Choroid plexus epithelial cell (primary cell): ENCODE measurements around the gene SNRNP35.
A peak's percentile ranks its signal among the peaks of the same experiment; 100 is the strongest.
"Not testable (repeated sequence)": the region's sequence is repeated elsewhere in the genome, so short reads cannot be mapped to it uniquely, and the experiment has no call there.

Experiments
- DNase-seq: peaks from one replicate; pipeline ENCODE4 v3.0.0-alpha.2; 2010; ENCODE audit warnings: low read depth
- H3K4me3 ChIP-seq: 2 replicates; pipeline ENCODE4 v1.5.1; 2011; ENCODE audit warnings: low read depth, mild to moderate bottlenecking, control low read depth, low read length, moderate library complexity
- TF ChIP-seq, protein P1 (sequence below): conservative IDR thresholded peaks from 2 replicates; pipeline ENCODE4 v1.5.1; 2011; ENCODE audit warnings: low read depth, mild to moderate bottlenecking, control low read depth, inconsistent platforms, low read length, moderate library complexity

The SNRNP35 gene

DNA sequence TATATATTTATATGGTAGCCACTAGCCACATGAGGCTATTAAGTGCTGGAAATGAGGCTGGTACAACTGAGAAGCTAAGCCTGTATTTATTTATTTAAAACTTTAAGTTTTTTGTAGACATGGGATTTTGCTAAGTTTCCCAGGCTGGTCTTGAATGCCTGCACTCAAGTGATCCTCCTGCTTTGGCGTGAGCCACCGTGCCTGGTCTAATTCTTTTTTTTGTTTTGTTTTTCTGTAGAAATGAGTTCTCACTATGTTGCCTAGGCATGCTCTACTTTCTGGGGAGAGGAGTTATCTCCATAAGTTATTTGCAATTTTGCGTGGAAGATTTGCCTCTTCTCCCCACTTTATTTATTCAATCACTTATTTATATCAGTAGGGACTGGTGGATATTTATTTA is 4.8 kb upstream of the SNRNP35 start:
- no peak for DNase-seq

DNA sequence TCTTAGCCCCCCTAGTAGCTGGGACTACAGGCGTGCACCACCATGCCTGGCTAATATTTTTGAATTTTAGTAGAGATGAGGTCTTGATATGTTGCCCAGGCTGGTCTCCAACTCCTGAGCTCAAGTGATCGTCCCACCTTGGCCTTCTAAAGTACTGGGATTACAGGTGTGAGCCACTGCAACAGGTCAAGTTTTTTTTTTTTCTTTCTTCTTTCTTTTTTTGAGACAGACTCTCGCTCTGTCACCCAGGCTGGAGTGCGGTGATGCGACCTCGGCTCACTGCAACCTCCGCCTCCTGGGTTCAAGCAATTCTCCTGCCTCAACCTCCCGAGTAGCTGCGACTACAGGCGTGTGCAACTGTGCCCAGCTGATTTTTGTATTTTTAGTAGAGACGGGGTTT is 5.2 kb downstream of the SNRNP35 start:
- DNase-seq, H3K4me3 ChIP-seq: not testable (repeated sequence)

More for the DNA sequence above, 4.8 kb upstream of the SNRNP35 start:
- TF ChIP-seq, protein P1, sequence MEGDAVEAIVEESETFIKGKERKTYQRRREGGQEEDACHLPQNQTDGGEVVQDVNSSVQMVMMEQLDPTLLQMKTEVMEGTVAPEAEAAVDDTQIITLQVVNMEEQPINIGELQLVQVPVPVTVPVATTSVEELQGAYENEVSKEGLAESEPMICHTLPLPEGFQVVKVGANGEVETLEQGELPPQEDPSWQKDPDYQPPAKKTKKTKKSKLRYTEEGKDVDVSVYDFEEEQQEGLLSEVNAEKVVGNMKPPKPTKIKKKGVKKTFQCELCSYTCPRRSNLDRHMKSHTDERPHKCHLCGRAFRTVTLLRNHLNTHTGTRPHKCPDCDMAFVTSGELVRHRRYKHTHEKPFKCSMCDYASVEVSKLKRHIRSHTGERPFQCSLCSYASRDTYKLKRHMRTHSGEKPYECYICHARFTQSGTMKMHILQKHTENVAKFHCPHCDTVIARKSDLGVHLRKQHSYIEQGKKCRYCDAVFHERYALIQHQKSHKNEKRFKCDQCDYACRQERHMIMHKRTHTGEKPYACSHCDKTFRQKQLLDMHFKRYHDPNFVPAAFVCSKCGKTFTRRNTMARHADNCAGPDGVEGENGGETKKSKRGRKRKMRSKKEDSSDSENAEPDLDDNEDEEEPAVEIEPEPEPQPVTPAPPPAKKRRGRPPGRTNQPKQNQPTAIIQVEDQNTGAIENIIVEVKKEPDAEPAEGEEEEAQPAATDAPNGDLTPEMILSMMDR = no peak
- H3K4me3 ChIP-seq = no peak overlapping the region

DNA sequence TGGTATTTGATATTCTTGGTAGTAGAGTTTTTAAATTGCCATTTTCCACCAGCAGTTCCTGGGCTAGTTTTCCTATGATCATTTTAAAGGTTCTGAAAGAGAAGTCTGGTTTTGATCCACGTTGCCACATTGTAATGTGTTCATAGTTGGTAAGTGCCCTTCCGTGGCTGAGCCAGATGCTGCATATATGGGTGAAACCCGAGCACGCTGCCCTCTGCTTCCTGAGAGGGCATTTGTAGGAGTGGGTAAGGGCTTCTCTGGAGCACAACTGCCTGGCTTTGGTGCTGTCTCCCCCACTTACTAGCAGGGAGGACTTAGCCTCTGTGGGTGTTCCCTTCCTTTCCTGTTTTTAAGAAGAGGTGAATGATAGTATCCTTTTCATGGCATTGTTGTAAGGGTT is 7.1 kb downstream of the SNRNP35 start:
- no peak overlapping the region for H3K4me3 ChIP-seq
- TF ChIP-seq, protein P1 = no peak
- no peak for DNase-seq

DNA sequence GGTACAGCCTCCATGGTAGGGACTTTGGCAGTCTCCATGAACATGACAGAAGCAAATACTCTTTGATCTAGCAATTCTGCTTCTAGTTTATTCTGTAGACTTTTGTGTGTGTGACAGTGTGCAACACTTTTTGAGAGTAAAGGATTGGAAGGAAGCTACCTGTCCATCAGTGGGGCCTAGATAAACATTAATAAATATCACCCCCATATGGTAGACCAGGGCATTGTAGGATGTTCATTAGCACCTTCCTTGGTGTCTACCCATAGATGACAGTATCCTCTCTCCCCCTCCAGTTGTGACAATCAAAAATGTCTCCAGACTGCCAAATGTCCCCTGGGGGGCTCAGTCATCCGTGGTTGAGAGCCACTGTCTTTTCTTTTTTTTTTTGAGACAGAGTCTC is 10.8 kb downstream of the SNRNP35 start:
- DNase-seq = no peak
- no peak overlapping the region for H3K4me3 ChIP-seq
- TF ChIP-seq, protein P1 = no peak

DNA sequence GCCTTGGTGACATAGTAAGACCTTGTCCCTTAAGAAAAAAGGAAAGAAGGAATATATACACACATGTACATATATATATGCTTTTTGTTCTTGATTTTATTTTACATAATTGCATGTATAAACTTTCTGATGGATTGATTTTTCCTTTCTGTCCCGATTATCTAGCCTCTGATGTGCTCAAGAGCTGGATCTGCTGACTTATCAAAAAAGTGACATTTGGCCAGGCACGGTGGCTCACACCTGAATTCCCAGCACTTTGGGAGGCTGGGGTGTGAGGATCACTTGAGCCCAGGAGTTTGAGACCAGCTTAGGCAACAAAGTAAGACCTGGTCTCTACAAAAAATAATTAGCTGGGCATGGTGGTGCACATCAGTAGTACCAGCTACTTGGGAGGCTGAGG is 12.0 kb downstream of the SNRNP35 start:
- H3K4me3 ChIP-seq = no peak overlapping the region
- TF ChIP-seq, protein P1 = no peak
- DNase-seq = no peak

DNA sequence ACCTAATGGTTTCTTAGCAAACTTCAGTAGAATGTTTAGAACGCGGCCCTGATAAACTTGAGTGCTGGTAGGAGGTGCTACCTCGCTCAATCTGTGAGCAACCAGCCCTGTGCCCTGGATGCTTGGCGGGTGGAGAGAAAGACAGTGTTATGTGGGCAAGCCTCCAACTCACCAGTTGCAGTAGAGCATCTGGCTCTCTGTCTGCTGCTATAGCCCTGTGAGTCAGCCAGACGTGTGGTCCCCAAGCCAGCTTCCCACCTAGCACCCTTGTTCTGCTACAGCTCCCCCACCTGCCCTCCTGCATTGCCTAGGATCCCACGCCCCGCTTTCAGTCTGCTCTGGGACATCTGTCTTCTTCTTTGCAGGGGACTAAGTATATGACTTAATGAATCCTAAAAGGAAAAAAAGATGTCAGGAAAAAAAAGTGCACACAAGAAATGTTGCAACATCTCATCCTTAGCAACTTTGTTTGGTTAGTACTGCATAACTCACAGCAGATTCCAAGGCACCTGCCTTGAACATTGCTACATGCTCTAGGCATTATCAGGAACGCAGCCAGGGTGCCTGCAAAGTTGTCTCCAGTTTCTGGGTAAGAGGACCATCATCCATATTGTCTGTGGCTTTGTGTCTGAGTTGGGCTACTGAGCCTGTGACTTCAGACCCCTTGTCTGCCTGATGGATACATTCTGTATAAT is 13.6 kb downstream of the SNRNP35 start:
- DNase-seq = peak; percentile 92
- H3K4me3 ChIP-seq = no peak overlapping the region
- TF ChIP-seq, protein P1 = no peak

DNA sequence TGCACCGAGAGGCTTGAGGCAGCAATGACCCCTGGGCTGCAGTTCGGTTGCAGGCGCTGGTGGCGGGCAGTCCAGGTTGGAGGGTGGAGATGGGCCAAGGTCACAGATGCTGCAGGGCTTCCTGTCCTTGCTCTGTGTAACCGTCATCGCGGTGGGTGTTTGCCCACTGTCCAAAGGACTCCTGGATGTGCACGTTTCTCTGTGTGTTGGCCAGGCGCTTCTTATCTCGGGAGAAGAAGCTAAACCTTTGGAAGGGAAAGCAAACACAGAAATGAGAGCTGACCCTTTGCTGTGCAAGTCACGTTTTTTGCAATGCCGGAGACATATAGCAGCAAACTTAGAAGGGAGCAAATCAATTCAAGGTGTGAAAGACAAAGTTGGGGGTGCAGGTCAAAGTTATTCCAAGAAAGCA is 14.5 kb downstream of the SNRNP35 start:
- TF ChIP-seq, protein P1 = no peak
- no peak for DNase-seq
- H3K4me3 ChIP-seq = no peak overlapping the region
